Tibial nerve (tissue), 4 donors: Measurements from ENCODE around the gene CLDN6. TPM values are rescaled to one million over a fixed set of nuclear protein-coding genes. Genes with fewer than 3 reads are reported as not detected.

Source experiments
- DNase-seq, 2 donors: peaks; one replicate each; pipeline ENCODE4 v3.0.0-alpha.2; 2019; ENCODE audit warnings: low spot score in 2 of 2
- H3K27ac ChIP-seq, 4 donors: fragments of 200-600 bp; sonication (generic) in 3 of 4; one replicate each; pipeline ENCODE4 v1.5.1; 2017 to 2019; ENCODE audit warnings: mild to moderate bottlenecking in 1 of 4
- H3K27me3 ChIP-seq, 2 donors: fragments of 200-600 bp; sonication (generic) in 1 of 2; one replicate each; pipeline versions ENCODE4 v1.5.1 to v1.6.0; 2017 to 2019
- H3K36me3 ChIP-seq, 3 donors: fragments of 200-600 bp; sonication (generic); one replicate each; pipeline ENCODE4 v1.5.1; 2018 to 2019
- H3K4me1 ChIP-seq, 4 donors: fragments of 200-600 bp; sonication (generic) in 3 of 4; one replicate each; pipeline ENCODE4 v1.5.1; 2017 to 2019
- H3K4me3 ChIP-seq, 4 donors: fragments of 200-600 bp; sonication (generic) in 3 of 4; one replicate each; pipeline ENCODE4 v1.5.1; 2017 to 2019; ENCODE audit warnings: mild to moderate bottlenecking in 1 of 4, moderate library complexity in 1 of 4
- H3K9me3 ChIP-seq, 4 donors: fragments of 200-600 bp; sonication (generic) in 3 of 4; one replicate each; pipeline ENCODE4 v1.5.1; 2017 to 2019
- EP300 ChIP-seq, 2 donors: sonication (generic); formaldehyde crosslinking; IDR thresholded peaks; one replicate each; pipeline ENCODE4 v1.6.1; 2017; ENCODE audit warnings: antibody characterized with exemption in 2 of 2, mild to moderate bottlenecking in 1 of 2
- POLR2A ChIP-seq, 2 donors: fragments of 450-650 bp; IDR thresholded peaks; one replicate each; pipeline ENCODE4 v1.6.1; 2017; ENCODE audit warnings: antibody characterized with exemption in 2 of 2, mild to moderate bottlenecking in 2 of 2, moderate library complexity in 2 of 2
- WGBS, 2 donors: methylation state at CpG; one replicate each; pipeline ENCODE4 v1.1.5; 2018; 5-methylcytosine and 5-hydroxymethylcytosine counted together
- total RNA-seq, 4 donors: library from RNA; depleted of rRNA; stranded (reverse); fragments of >200 nt; gene quantifications; one replicate each; pipeline ENCODE4 v1.1.0, GENCODE V29; 2016
- TF ChIP-seq, protein P1 (sequence below), 5 experiments: fragments of 200-600 bp in 3 of 5; fragments of 450-650 bp in 2 of 5; sonication (generic) in 3 of 5; IDR thresholded peaks; one replicate each; pipeline ENCODE4 v1.5.1; 2016 to 2019; ENCODE audit warnings: antibody characterized with exemption in 5 of 5, mild to moderate bottlenecking in 3 of 5, moderate library complexity in 2 of 5

The CLDN6 gene
- total RNA-seq, 4 donors from 2014 or later, result not detected

DNA sequence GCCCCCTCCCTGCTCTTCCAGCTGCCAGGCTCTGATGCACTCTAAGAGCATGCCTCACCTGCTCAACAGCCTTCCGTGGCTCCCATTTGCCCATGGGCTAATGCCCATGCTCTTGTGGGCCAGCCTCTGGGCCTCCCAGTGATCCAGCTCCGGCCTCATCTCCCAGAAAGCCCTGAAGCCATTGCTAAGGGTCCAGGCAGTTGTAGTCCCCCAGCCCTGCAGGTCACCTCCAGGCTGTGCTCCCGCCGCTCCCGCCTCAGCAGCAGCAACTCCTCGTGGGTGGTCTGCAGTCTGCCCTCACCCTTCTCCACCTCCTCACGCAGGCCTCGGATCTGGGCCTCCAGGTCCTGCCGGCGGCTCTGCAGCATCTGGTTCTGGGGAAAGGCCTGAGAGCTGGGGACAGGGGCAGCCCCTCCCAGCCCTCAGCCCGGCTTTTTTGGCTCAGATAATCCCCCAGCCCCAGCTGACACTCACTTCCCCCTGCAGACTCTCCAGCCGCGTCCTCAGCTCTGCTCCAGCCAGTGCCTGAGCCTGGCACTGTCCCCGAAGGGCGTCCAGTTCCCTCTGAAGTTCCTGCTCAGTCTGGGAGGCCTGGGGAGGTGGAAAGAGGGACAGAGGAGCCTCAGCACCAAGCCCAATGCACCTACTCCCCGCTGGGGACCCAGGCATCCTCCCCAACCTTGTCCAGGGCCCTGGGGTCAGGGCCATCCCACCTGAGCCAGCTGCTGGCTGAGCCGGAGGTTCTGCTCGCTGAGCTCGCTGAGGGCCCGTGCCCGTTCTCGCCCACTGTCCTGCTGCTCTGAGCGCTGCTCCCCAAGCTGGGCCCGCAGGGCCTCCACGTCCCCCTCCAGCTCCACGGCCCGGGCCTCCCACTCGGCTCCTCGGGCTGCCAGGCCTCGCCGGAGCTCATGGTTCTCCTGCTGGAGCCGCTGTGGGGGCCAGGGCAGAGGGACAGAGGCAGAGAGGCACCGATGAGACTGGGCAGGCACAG is 12.5 kb upstream of the CLDN6 start:
- no peak overlapping the region for H3K4me3 ChIP-seq
- H3K36me3 ChIP-seq, result peaks cover 0 to 19% (median 5%) of the 10 kb centered on the region in 3 donors
- TF ChIP-seq POLR2A (IDR thresholded peaks at IDR 0.05), result no peak
- TF ChIP-seq, protein P1, sequence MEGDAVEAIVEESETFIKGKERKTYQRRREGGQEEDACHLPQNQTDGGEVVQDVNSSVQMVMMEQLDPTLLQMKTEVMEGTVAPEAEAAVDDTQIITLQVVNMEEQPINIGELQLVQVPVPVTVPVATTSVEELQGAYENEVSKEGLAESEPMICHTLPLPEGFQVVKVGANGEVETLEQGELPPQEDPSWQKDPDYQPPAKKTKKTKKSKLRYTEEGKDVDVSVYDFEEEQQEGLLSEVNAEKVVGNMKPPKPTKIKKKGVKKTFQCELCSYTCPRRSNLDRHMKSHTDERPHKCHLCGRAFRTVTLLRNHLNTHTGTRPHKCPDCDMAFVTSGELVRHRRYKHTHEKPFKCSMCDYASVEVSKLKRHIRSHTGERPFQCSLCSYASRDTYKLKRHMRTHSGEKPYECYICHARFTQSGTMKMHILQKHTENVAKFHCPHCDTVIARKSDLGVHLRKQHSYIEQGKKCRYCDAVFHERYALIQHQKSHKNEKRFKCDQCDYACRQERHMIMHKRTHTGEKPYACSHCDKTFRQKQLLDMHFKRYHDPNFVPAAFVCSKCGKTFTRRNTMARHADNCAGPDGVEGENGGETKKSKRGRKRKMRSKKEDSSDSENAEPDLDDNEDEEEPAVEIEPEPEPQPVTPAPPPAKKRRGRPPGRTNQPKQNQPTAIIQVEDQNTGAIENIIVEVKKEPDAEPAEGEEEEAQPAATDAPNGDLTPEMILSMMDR (IDR thresholded peaks at IDR 0.05), result no peak
- TF ChIP-seq EP300 (IDR thresholded peaks at IDR 0.05), result no peak
- WGBS, 2 donors, result 73 to 79% methylated on average over 33 of the region's 33 CpGs
- no peak overlapping the region for H3K27ac ChIP-seq
- peaks cover 0 to 28% (median 16%) of the 10 kb centered on the region in 4 donors for H3K4me1 ChIP-seq
- DNase-seq, result no peak
- no peaks in the 10 kb centered on the region for H3K9me3 ChIP-seq
- peaks cover 0 to 71% of the 10 kb centered on the region in 2 donors for H3K27me3 ChIP-seq

DNA sequence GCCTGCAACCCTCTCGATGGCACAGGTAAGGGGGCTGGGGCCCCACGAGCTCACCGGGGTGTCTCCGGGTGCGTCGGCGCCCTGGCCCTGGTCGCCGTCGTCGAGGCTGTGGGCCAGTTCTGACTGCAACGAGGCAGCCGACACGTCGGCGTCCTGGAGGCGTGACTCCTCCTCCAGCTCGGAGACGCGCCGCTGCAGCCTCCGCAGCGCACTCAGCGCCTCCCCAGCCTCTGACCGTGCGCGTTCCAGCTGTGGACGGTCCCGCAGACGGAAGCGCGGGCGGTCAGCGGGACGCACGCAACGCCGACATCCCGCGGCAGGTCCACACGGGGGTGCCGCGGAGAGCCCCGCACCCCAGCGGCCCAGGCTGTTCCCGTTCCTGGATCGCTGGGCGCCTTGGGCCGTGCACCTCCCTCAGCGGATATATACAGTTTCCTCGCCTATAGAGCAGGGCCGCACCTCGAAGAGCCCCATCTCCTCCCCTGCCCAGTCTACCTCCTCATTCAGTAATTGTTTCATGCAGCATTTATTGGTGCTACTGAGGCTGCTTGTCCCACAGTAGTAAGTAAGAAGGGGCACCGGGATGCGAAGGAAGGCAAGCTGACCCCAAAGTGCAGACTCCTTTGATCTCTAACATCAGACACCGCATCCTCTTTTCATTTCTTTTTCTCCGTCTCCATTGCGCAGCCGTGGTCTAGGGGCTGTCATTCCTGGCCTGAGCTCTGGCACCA is 11.7 kb upstream of the CLDN6 start:
- TF ChIP-seq POLR2A (IDR thresholded peaks at IDR 0.05), result no peak
- no peak for TF ChIP-seq EP300 (IDR thresholded peaks at IDR 0.05)
- peaks cover 0 to 36% (median 16%) of the 10 kb centered on the region in 4 donors for H3K4me1 ChIP-seq
- no peak for DNase-seq
- peaks cover 0 to 22% (median 5%) of the 10 kb centered on the region in 3 donors for H3K36me3 ChIP-seq
- 11 to 16% methylated on average over 45 to 59 of the region's 59 CpGs for WGBS, 2 donors
- no peaks in the 10 kb centered on the region for H3K9me3 ChIP-seq
- peaks cover 0 to 62% of the 10 kb centered on the region in 2 donors for H3K27me3 ChIP-seq
- no peak overlapping the region for H3K4me3 ChIP-seq
- no peak overlapping the region for H3K27ac ChIP-seq

DNA sequence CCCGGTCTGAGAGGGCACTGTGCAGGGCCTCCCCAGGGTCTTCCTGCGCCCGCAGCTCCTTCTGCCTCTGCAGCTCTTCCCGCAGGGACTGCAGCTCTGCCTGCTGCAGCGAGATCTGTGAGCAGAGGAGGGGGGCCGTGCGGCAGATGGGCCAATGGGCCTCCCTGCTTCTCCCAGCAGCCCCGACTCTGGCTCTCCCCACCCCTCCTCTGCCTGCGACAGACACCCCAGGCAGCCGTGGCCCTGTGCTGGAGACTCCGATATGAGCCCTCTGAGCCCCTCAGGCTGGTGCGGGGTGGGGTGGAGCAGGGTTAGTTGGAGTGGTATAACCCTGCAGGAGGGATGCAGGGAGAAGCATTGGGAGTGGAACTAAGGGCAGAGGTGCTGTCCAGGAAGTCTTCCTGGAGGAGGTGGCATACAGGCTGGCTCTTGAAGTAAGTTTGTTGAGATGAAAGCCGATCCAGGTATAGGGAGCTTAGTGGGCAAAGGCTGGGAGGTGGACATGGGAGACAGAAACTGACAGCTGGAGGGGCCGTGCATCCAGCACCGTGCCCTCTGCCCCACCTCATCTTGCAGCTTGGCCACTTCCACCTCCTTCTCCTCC is 10.8 kb upstream of the CLDN6 start:
- no peak for DNase-seq
- no peak overlapping the region for H3K4me3 ChIP-seq
- H3K4me1 ChIP-seq, result peaks cover 0 to 42% (median 16%) of the 10 kb centered on the region in 4 donors
- no peak for TF ChIP-seq EP300 (IDR thresholded peaks at IDR 0.05)
- TF ChIP-seq, protein P1 (IDR thresholded peaks at IDR 0.05), result no peak
- no peak for TF ChIP-seq POLR2A (IDR thresholded peaks at IDR 0.05)
- WGBS, 2 donors, result 31 to 42% methylated on average over 8 to 15 of the region's 15 CpGs
- peaks cover 0 to 22% (median 5%) of the 10 kb centered on the region in 3 donors for H3K36me3 ChIP-seq
- H3K27me3 ChIP-seq, result peaks cover 0 to 54% of the 10 kb centered on the region in 2 donors
- no peak overlapping the region for H3K27ac ChIP-seq
- H3K9me3 ChIP-seq, result no peaks in the 10 kb centered on the region

DNA sequence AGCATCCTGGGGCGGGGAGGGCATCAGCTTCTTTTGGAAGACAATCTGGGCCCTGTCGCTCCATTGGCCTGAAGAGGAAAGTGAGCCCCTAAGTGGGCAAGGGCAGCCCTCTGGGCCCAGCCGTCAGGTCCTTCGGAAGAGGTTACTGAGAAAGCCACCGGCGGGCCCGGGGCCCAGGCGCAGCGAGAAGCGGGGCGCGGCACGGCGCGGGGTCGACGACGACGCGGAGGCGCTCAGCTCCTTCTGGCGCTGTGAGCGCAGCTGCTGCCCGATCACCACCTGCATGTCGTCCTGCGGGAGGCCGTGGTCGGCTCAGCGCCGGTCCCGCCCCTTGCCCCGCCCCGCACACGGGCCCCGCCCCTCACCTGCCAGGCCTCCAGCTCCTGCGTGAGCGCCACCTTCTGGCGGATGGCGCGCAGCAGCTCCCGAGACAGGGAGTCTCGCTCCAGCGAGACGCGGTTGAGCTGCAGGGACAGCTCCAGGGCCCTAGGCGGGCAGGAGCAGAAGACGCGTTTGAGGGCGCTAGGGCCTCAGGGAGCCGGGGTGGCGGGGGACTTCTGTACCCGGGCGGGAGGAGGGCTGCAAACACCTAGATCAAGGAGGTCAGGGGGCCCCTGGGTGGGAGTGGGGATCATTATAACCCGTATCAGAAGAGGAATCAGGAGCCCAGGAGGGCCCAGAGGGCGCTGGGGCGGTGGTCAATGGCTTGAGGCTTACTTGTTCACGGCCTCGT is 10.2 kb upstream of the CLDN6 start:
- H3K36me3 ChIP-seq, result peaks cover 0 to 22% (median 5%) of the 10 kb centered on the region in 3 donors
- H3K27ac ChIP-seq, result no peak overlapping the region
- peaks cover 0 to 47% of the 10 kb centered on the region in 2 donors for H3K27me3 ChIP-seq
- no peak overlapping the region for H3K4me3 ChIP-seq
- no peaks in the 10 kb centered on the region for H3K9me3 ChIP-seq
- TF ChIP-seq POLR2A (IDR thresholded peaks at IDR 0.05) (no peak), EP300 (IDR thresholded peaks at IDR 0.05) (no peak)
- TF ChIP-seq, protein P1 (IDR thresholded peaks at IDR 0.05), result peak; percentile 55 to 81 (median 75)
- WGBS, 2 donors, result 7 to 27% methylated on average over 22 to 43 of the region's 58 CpGs
- peaks cover 0 to 47% (median 21%) of the 10 kb centered on the region in 4 donors for H3K4me1 ChIP-seq
- DNase-seq, result peak; percentile 40 to 49

DNA sequence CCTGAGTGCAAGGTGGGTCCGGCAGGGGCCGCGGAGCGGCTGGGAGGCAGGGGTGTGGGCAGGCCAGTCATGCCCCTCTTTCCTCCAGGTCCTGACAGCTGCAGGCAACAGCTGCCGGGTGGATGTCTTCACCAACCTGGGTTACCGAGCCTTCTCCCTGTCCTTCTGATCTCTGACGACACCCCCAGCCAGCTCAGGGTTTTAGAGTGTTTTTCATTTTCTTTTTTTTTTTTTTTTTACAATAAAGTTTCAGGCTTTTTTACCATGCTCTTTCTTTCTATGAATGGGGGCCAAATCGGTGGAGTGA is 9.5 kb upstream of the CLDN6 start:
- Histone ChIP-seq H3K4me1 (peaks cover 0 to 54% (median 28%) of the 10 kb centered on the region in 4 donors), H3K36me3 (peaks cover 0 to 22% (median 5%) of the 10 kb centered on the region in 3 donors), H3K4me3 (no peak overlapping the region), H3K9me3 (no peaks in the 10 kb centered on the region), H3K27me3 (peaks cover 0 to 40% of the 10 kb centered on the region in 2 donors), H3K27ac (no peak overlapping the region)
- TF ChIP-seq POLR2A (IDR thresholded peaks at IDR 0.05) (no peak), EP300 (IDR thresholded peaks at IDR 0.05) (no peak)
- TF ChIP-seq, protein P1 (IDR thresholded peaks at IDR 0.05), result no peak
- WGBS, 2 donors, result 86 to 90% methylated on average over 5 to 8 of the region's 8 CpGs
- no peak for DNase-seq
